ENCODE results near the gene TRAF1. TPM values are rescaled to one million over a fixed set of nuclear protein-coding genes. Genes with fewer than 3 reads are reported as not detected.

Gene TRAF1
- total RNA-seq, 1 experiment from 2014 or later: 1.6 TPM

GRCh38 chr9:120936011-120936763 lies 9.6 kb upstream of the TRAF1 start:
- Mint-ChIP-seq H3K27ac (ENCODE audit: unreplicated experiment) (no peak overlapping the region), H3K36me3 (ENCODE audit: insufficient read depth, unreplicated experiment) (peaks cover 6% of the 10 kb centered on the region), H3K27me3 (ENCODE audit: unreplicated experiment) (peaks cover 21% of the 10 kb centered on the region), H3K4me1 (ENCODE audit: low read depth, unreplicated experiment) (peaks cover 9% of the 10 kb centered on the region), H3K4me3 (ENCODE audit: low read depth, unreplicated experiment) (no peak overlapping the region), H3K9me3 (ENCODE audit: low read depth, unreplicated experiment) (no peaks in the 10 kb centered on the region)
- peak; percentile 89 for DNase-seq
- intact Hi-C loops (cut with micrococcal nuclease; ENCODE audit: unreplicated experiment): loop anchor here (1.0 to 5.0 kb wide), 3 partner anchors 59 to 314 kb away; partner anchors contain the start of gene PHF19
- CTCF ChIA-PET: interaction anchor here (0.7 kb wide), 1 partner anchor 181 kb away, joined by 5 read pairs; no protein-coding TSS in a partner anchor
- BruUV-seq (replicated peaks): no TSS peak
- TF ChIP-seq CTCF (IDR thresholded peaks at IDR 0.05; ENCODE audit: unreplicated experiment): peak; percentile 60

GRCh38 chr9:120935383-120935857 lies 8.8 kb upstream of the TRAF1 start:
- no peak for TF ChIP-seq CTCF (IDR thresholded peaks at IDR 0.05; ENCODE audit: unreplicated experiment)

GRCh38 chr9:120934281-120934680 lies 7.7 kb upstream of the TRAF1 start:
- H3K27ac Mint-ChIP-seq (ENCODE audit: unreplicated experiment): no peak overlapping the region
- peaks cover 6% of the 10 kb centered on the region for H3K36me3 Mint-ChIP-seq (ENCODE audit: insufficient read depth, unreplicated experiment)
- no TSS peak for BruUV-seq (replicated peaks)
- no peak overlapping the region for H3K4me3 Mint-ChIP-seq (ENCODE audit: low read depth, unreplicated experiment)
- no peak for DNase-seq
- peaks cover 9% of the 10 kb centered on the region for H3K4me1 Mint-ChIP-seq (ENCODE audit: low read depth, unreplicated experiment)
- H3K27me3 Mint-ChIP-seq (ENCODE audit: unreplicated experiment): peaks cover 11% of the 10 kb centered on the region
- H3K9me3 Mint-ChIP-seq (ENCODE audit: low read depth, unreplicated experiment): no peaks in the 10 kb centered on the region
- intact Hi-C loops (cut with micrococcal nuclease; ENCODE audit: unreplicated experiment): no loop called here
- CTCF ChIA-PET: interaction anchor here (0.6 to 1.7 kb wide), 2 partner anchors 163 to 178 kb away, joined by 4 to 6 read pairs; no protein-coding TSS in a partner anchor
- no peak for TF ChIP-seq CTCF (IDR thresholded peaks at IDR 0.05; ENCODE audit: unreplicated experiment)

More at GRCh38 chr9:120935383-120935857, 8.8 kb upstream of the TRAF1 start:
- Mint-ChIP-seq H3K9me3 (ENCODE audit: low read depth, unreplicated experiment) (no peaks in the 10 kb centered on the region), H3K27ac (ENCODE audit: unreplicated experiment) (no peak overlapping the region), H3K4me3 (ENCODE audit: low read depth, unreplicated experiment) (no peak overlapping the region), H3K27me3 (ENCODE audit: unreplicated experiment) (peaks cover 13% of the 10 kb centered on the region), H3K4me1 (ENCODE audit: low read depth, unreplicated experiment) (peaks cover 9% of the 10 kb centered on the region), H3K36me3 (ENCODE audit: insufficient read depth, unreplicated experiment) (peaks cover 6% of the 10 kb centered on the region)
- BruUV-seq (replicated peaks): no TSS peak
- intact Hi-C loops (cut with micrococcal nuclease; ENCODE audit: unreplicated experiment): loop anchor here (5.0 kb wide), 2 partner anchors 58 to 313 kb away; partner anchors contain the start of gene PHF19
- CTCF ChIA-PET: interaction anchor here (1.7 kb wide), 1 partner anchor 180 kb away, joined by 6 read pairs; no protein-coding TSS in a partner anchor
- DNase-seq: peak; percentile 94

DNA sequence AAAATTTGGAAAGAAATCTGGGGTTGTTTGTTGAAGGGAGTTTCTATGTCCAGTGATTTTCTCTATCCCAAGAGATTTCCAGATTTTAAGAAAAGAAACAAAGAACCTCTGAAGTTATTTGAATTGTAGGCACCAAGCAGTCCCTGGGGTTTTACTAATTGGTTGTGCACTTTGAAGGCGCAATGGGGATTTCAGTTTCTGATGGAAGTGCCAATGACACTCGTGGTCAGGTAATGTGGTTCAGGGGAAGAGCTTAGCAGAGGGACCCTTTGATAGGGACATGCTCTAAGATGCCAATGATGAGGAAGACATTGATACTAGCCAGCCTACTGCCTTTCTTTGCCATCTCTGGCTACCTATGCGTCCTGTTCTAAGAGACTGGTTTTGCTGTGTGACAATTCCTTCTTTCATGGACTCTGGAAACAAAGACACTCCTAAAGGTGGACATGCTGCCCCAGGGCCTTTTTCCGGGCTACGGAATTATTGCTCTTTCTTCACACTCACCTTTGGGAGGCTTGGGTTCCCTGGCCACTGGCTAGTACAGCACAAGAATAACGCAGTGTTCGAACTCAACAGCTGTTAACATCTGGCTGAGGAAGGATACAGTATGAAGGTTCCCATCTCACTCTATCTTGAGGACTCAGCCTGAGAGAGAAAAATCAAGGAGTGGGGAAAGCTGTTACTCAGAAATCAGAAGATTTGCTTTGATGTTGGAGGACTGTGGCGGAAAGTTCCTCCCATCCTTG lies 6.9 kb upstream of the TRAF1 start:
- no peak for TF ChIP-seq CTCF (IDR thresholded peaks at IDR 0.05; ENCODE audit: unreplicated experiment)
- Mint-ChIP-seq H3K4me3 (ENCODE audit: low read depth, unreplicated experiment) (no peak overlapping the region), H3K9me3 (ENCODE audit: low read depth, unreplicated experiment) (no peaks in the 10 kb centered on the region), H3K27ac (ENCODE audit: unreplicated experiment) (no peak overlapping the region), H3K36me3 (ENCODE audit: insufficient read depth, unreplicated experiment) (peaks cover 6% of the 10 kb centered on the region), H3K4me1 (ENCODE audit: low read depth, unreplicated experiment) (peaks cover 12% of the 10 kb centered on the region), H3K27me3 (ENCODE audit: unreplicated experiment) (peaks cover 9% of the 10 kb centered on the region)
- no peak for DNase-seq
- CTCF ChIA-PET: interaction anchor here (0.6 kb wide), 1 partner anchor 162 kb away, joined by 4 read pairs; no protein-coding TSS in a partner anchor
- intact Hi-C loops (cut with micrococcal nuclease; ENCODE audit: unreplicated experiment): no loop called here
- no TSS peak for BruUV-seq (replicated peaks)

All from Calu3 (cell line).